Pancreas (tissue), 10 donors: ENCODE data around the gene SGTA. TPM values are rescaled to one million over a fixed set of nuclear protein-coding genes. Genes with fewer than 3 reads are reported as not detected.
A peak's percentile ranks its signal among the peaks of the same experiment; 100 is the strongest.

Experiments used
- ATAC-seq, 4 donors: fragments of 200-7000 bp; cut with Tn5 transposase; one replicate each; pipeline versions ENCODE4 v1.8.0 to v1.9.1; 2020; ENCODE audit warnings: mild to moderate bottlenecking in 4 of 4, moderate library complexity in 4 of 4
- DNase-seq, 6 donors: peaks; one replicate each; pipeline ENCODE4 v3.0.0-alpha.2; 2020
- FAIRE-seq: peaks from 2 replicates; lab custom pipeline; 2012; peaks lifted over from hg19 to GRCh38; lab: Jason Lieb, UNC
- H3K27ac ChIP-seq, 4 donors: fragments of 200-600 bp; sonication (generic); 1 replicate in 3 of 4; 2 replicates in 1 of 4; pipeline versions ENCODE4 v1.5.0 to v1.8.0; 2020
- H3K27me3 ChIP-seq, 4 donors: fragments of 200-600 bp; one replicate each; pipeline ENCODE4 v1.8.0; 2021
- H3K36me3 ChIP-seq, 3 donors: fragments of 200-600 bp; sonication (generic) in 1 of 3; one replicate each; pipeline versions ENCODE4 v1.5.0 to v1.8.0; 2020 to 2021
- H3K4me1 ChIP-seq, 3 donors: fragments of 200-600 bp; one replicate each; pipeline ENCODE4 v1.8.0; 2021
- H3K4me3 ChIP-seq, 4 donors: fragments of 200-600 bp; sonication (generic) in 2 of 4; one replicate each; pipeline versions ENCODE4 v1.5.0 to v1.8.0; 2020 to 2021
- H3K9me3 ChIP-seq, 4 donors: fragments of 200-600 bp; one replicate each; pipeline ENCODE4 v1.8.0; 2021
- CTCF ChIP-seq, 4 donors: fragments of 200-600 bp; sonication (generic) in 3 of 4; IDR thresholded peaks; one replicate each; pipeline versions ENCODE4 v1.5.0 to v1.8.0; 2021; ENCODE audit warnings: antibody characterized with exemption in 4 of 4
- WGBS, 2 donors: extraction: QIAGEN DNeasy Blood & Tissue Kit; methylation state at CpG; one replicate each; pipeline ENCODE4 v1.1.7; 2013; 5-methylcytosine and 5-hydroxymethylcytosine counted together
- intact Hi-C, 3 donors: fragments of 100-400 bp; cut with DNase I; formaldehyde crosslinking; loops; one replicate each; pipeline versions ENCODE4 v1.11.1 to v1.14.2; 2022
- polyA plus RNA-seq, 2 donors: library from polyadenylated mRNA; stranded (reverse); fragments of 200-250 nt; gene quantifications; one replicate each; pipeline ENCODE4 v1.2.3, GENCODE V29; 2013
- total RNA-seq, 6 donors: library from RNA; stranded (reverse); fragmentation: NEBNext Ultra II Directional in 4 of 6; extraction: Animal tissue kit (Norgen Biotek cat#: 25700) in 4 of 6; gene quantifications; one replicate each; pipeline versions ENCODE4 v1.2.1 to v1.2.4, GENCODE V29; 2021 to 2023
- donor health status: healthy with polysubstance abuse.
- donor health status: DM: no; HTN: no; CAD: no; lungs with moderate emphysema.
- donor health status: DM: no; HTN: no; CAD: no.
- donor health status: control.
- donor health status: control.
- donor health status: Bipolar disorder and iron deficiency.
- donor health status: DM: yes; HTN: yes; CAD: no.
- donor health status: DM: no; HTN: no; CAD: no.
- donor health status: DM: no; HTN: no; CAD: no.
- donor health status: DM: yes; HTN: yes; CAD: no.

SGTA gene
- total and polyA plus RNA-seq, 8 donors = 19.4 to 49.6 (median 26.7) TPM

DNA sequence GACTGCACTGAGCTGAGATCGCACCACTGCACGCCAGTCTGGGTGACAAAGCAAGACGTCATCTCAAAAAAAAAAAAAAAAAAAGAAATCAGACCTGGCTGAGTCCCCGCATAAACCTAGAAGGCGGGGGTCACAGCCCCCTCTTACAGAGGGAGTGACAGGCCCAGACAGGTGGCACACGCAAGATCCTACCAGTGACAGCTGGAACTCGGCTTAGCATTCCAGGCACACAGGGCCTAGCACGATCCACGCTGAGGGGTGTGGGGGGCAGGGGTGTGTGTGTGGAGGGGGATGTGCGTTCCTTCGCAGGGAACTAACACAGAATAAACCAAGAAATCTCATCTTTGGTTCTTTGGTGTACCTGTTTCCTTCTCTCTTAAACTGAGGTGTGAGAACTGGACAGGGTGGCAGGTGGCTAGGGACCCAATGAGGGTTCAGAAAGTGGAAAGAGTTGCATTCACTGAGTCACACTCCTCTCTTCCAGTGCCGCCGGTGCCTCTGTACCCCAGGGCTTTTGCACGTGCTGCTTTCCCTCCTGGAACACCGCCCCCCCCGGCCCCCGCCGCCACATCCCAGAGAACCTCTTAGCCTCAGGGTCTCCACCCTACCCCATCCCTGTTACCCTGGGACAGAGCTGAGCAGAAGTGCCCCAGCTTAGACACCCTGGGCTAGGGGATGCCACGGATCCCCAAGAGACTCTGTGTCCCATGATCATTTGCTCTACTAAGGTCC, 5.0 kb downstream of the SGTA start:
- DNase-seq = no peak
- Histone ChIP-seq H3K4me1 (peaks cover 0 to 12% (median 7%) of the 10 kb centered on the region in 3 donors), H3K4me3 (no peak overlapping the region), H3K27ac (no peak overlapping the region), H3K9me3 (no peaks in the 10 kb centered on the region), H3K27me3 (no peaks in the 10 kb centered on the region), H3K36me3 (no peaks in the 10 kb centered on the region)
- intact Hi-C loops = no loop called here
- 93% methylated on average over 18 to 19 of the region's 19 CpGs for WGBS, 2 donors
- no peak for ATAC-seq
- FAIRE-seq = no peak
- no peak for TF ChIP-seq CTCF (IDR thresholded peaks at IDR 0.05)

DNA sequence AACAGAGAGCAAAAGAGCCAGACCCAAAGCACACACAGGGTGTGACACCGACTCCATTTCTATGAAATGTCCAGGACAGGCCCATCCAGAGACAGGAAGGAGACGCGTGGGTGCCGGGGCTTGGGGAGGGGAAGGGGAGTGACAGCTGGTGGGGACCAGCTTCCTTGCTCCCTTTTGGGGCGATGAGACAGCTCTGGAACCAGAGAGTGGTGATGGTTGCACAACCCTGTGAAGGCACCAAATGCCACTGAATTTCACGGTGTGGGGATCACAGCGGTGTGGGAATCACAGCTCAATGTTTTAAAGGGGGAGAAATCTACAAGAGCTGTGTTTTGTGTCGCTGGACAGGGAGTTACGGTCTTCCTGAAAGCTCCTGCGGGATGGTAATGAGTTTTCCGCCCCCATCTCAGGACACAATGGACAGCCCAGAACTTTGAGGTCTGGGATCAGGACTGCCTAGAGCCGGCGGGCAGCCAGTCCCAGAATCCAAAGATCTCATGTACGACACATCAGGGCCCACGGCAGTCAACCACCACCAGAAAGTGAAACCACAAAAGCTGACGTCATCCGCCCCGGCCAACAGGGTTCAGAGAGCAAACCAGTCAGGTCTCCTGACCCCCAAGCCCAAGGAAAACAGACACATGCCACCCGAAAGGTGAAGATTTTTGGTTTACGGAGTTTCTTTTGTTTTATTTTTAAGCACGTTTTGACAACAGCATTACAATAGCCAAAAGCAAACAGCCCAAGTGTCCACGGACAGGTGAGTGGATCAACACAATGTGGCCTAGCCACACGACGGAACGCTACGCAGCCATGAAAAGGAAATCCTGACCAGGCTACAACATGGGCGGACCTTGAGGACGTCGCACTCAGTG, 7.3 kb downstream of the SGTA start:
- Histone ChIP-seq H3K4me1 (no peaks in the 10 kb centered on the region), H3K27me3 (no peaks in the 10 kb centered on the region), H3K36me3 (no peaks in the 10 kb centered on the region), H3K9me3 (no peaks in the 10 kb centered on the region), H3K4me3 (no peak overlapping the region), H3K27ac (peak overlapping the region in 2 of 4 donors; percentile 19 to 48)
- TF ChIP-seq CTCF (IDR thresholded peaks at IDR 0.05) = no peak
- 85 to 87% methylated on average over 29 of the region's 29 CpGs for WGBS, 2 donors
- ATAC-seq = peak in 2 of 4 donors; percentile 40 to 56
- no peak for DNase-seq
- intact Hi-C loops = no loop called here
- no peak for FAIRE-seq

GRCh38 chr19:2774953-2775555, 8.0 kb downstream of the SGTA start:
- no peaks in the 10 kb centered on the region for H3K9me3 ChIP-seq
- ATAC-seq (peak in 2 of 4 donors; percentile 13 to 53), DNase-seq (no peak), FAIRE-seq (no peak)
- no peak for TF ChIP-seq CTCF (IDR thresholded peaks at IDR 0.05)
- no peaks in the 10 kb centered on the region for H3K4me1 ChIP-seq
- H3K4me3 ChIP-seq = no peak overlapping the region
- H3K36me3 ChIP-seq = no peaks in the 10 kb centered on the region
- H3K27me3 ChIP-seq = no peaks in the 10 kb centered on the region
- intact Hi-C loops = no loop called here
- peak overlapping the region in 2 of 4 donors; percentile 19 to 48 for H3K27ac ChIP-seq
- 86 to 91% methylated on average over 24 of the region's 24 CpGs for WGBS, 2 donors

- no peaks in the 10 kb centered on the region for H3K4me1 ChIP-seq
- TF ChIP-seq CTCF (IDR thresholded peaks at IDR 0.05) = no peak
- H3K27ac ChIP-seq = no peak overlapping the region
- DNase-seq = no peak
- FAIRE-seq = no peak
- no peak for ATAC-seq
- no peaks in the 10 kb centered on the region for H3K27me3 ChIP-seq
- WGBS, 2 donors = 84 to 88% methylated on average over 32 of the region's 32 CpGs
- H3K36me3 ChIP-seq = no peaks in the 10 kb centered on the region
- intact Hi-C loops = no loop called here
- no peaks in the 10 kb centered on the region for H3K9me3 ChIP-seq
- no peak overlapping the region for H3K4me3 ChIP-seq
Observed at GRCh38 chr19:2774083-2774679, 8.9 kb downstream of the SGTA start.
